ENCODE data around the gene TPH1. TPM values are rescaled to one million over a fixed set of nuclear protein-coding genes. Genes with fewer than 3 reads are reported as not detected.

The TPH1 gene
- total RNA-seq, 1 experiment from 2014 or later, result 0.07 TPM

GRCh38 chr11:18019650-18020049, 26.4 kb downstream of the TPH1 start:
- H3K9me3 Mint-ChIP-seq, result no peaks in the 10 kb centered on the region
- H3K27me3 Mint-ChIP-seq (ENCODE audit: low read depth), result peaks cover 14% of the 10 kb centered on the region
- peaks cover 5% of the 10 kb centered on the region for H3K4me1 Mint-ChIP-seq
- ChIA-PET CTCF (no interaction called here), POLR2A (no interaction called here)
- no peak overlapping the region for H3K27ac Mint-ChIP-seq
- TF ChIP-seq SMAD4 (CRISPR knock-in tag; IDR thresholded peaks at IDR 0.05), result no peak
- no peak for TF ChIP-seq NR2C2 (CRISPR knock-in tag; IDR thresholded peaks at IDR 0.05)
- TF ChIP-seq ZNF416 (CRISPR knock-in tag; IDR thresholded peaks at IDR 0.05), result no peak
- TF ChIP-seq NFYB (CRISPR knock-in tag; conservative IDR thresholded peaks at IDR 0.05; ENCODE audit: low read depth), result no peak
- TF ChIP-seq, protein P1, sequence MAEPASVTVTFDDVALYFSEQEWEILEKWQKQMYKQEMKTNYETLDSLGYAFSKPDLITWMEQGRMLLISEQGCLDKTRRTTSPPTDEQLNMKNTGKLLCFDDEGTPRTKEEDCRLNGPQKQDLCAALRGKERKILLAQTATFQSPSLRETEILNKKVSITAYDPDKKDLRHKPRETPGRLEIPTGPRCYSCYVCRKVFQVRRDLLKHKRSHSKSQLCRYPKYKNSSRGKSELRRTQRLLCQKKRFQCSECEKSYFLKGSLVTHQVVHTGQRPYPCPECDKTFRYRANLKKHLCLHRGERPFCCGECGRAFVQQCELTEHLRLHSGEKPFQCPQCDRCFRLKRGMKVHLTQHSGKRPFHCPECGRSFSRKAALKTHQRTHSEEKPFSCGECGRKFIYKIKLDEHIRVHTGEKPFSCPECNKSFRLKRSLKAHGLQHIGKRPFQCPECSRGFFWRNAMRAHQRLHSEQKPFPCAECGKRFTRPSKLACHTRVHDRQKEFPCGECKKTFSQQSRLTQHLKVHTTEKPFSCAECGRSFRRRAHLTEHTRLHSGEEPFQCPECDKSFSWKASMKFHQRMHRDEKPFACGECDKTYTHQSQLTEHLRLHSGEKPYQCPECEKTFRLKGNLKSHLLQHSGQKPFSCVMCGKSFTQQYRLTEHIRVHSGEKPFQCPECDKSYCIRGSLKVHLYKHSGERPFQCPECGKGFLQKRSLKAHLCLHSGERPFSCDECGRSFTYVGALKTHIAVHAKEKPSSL (CRISPR knock-in tag; conservative IDR thresholded peaks at IDR 0.05), result no peak
- no peak for TF ChIP-seq RORB (CRISPR knock-in tag; IDR thresholded peaks at IDR 0.05)
- TF ChIP-seq AR (CRISPR knock-in tag; IDR thresholded peaks at IDR 0.05), result no peak
- TF ChIP-seq, protein P2, sequence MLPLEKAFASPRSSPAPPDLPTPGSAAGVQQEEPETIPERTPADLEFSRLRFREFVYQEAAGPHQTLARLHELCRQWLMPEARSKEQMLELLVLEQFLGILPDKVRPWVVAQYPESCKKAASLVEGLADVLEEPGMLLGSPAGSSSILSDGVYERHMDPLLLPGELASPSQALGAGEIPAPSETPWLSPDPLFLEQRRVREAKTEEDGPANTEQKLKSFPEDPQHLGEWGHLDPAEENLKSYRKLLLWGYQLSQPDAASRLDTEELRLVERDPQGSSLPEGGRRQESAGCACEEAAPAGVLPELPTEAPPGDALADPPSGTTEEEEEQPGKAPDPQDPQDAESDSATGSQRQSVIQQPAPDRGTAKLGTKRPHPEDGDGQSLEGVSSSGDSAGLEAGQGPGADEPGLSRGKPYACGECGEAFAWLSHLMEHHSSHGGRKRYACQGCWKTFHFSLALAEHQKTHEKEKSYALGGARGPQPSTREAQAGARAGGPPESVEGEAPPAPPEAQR (CRISPR knock-in tag; IDR thresholded peaks at IDR 0.05), result no peak
- TF ChIP-seq, protein P3, sequence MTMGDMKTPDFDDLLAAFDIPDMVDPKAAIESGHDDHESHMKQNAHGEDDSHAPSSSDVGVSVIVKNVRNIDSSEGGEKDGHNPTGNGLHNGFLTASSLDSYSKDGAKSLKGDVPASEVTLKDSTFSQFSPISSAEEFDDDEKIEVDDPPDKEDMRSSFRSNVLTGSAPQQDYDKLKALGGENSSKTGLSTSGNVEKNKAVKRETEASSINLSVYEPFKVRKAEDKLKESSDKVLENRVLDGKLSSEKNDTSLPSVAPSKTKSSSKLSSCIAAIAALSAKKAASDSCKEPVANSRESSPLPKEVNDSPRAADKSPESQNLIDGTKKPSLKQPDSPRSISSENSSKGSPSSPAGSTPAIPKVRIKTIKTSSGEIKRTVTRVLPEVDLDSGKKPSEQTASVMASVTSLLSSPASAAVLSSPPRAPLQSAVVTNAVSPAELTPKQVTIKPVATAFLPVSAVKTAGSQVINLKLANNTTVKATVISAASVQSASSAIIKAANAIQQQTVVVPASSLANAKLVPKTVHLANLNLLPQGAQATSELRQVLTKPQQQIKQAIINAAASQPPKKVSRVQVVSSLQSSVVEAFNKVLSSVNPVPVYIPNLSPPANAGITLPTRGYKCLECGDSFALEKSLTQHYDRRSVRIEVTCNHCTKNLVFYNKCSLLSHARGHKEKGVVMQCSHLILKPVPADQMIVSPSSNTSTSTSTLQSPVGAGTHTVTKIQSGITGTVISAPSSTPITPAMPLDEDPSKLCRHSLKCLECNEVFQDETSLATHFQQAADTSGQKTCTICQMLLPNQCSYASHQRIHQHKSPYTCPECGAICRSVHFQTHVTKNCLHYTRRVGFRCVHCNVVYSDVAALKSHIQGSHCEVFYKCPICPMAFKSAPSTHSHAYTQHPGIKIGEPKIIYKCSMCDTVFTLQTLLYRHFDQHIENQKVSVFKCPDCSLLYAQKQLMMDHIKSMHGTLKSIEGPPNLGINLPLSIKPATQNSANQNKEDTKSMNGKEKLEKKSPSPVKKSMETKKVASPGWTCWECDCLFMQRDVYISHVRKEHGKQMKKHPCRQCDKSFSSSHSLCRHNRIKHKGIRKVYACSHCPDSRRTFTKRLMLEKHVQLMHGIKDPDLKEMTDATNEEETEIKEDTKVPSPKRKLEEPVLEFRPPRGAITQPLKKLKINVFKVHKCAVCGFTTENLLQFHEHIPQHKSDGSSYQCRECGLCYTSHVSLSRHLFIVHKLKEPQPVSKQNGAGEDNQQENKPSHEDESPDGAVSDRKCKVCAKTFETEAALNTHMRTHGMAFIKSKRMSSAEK (CRISPR knock-in tag; IDR thresholded peaks at IDR 0.05; ENCODE audit: borderline replicate concordance), result no peak
- TF ChIP-seq GTF2I (CRISPR knock-in tag; conservative IDR thresholded peaks at IDR 0.05), result no peak
- no peak for TF ChIP-seq ZNF671 (CRISPR knock-in tag; IDR thresholded peaks at IDR 0.05)
- no peak for TF ChIP-seq ZNF396 (CRISPR knock-in tag; IDR thresholded peaks at IDR 0.05; ENCODE audit: borderline replicate concordance)
- TF ChIP-seq EMX1 (CRISPR knock-in tag; IDR thresholded peaks at IDR 0.05), result no peak
- TF ChIP-seq NR1H2 (CRISPR knock-in tag; IDR thresholded peaks at IDR 0.05), result no peak
- no peak overlapping the region for H3K4me3 Mint-ChIP-seq
- DNase-seq (ENCODE audit: low spot score) (no peak), ATAC-seq (no peak)
- H3K36me3 Mint-ChIP-seq, result no peaks in the 10 kb centered on the region

DNA sequence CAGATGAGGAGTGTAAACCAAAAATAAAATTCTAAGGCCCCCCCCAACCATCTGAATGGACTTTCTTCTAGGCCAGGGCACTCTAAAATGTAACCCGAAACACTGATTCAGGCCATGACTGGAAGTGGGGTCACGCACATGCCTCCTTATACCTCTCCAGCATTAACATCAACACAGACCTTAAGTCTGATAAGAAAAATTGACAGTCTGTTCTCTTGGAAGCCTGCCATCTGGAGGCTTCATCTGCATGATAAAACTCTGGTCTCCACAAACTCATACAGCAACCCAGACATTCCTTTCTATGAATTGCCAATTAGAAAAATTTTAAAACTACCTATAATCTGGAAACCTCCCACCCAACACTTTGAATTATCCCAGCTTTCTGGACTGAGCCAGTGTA, 29.3 kb downstream of the TPH1 start:
- Mint-ChIP-seq H3K9me3 (no peaks in the 10 kb centered on the region), H3K27me3 (ENCODE audit: low read depth) (peaks cover 27% of the 10 kb centered on the region), H3K4me1 (peaks cover 17% of the 10 kb centered on the region), H3K27ac (no peak overlapping the region), H3K36me3 (no peaks in the 10 kb centered on the region), H3K4me3 (no peak overlapping the region)
- POLR2A ChIA-PET, result no interaction called here
- no peak for DNase-seq (ENCODE audit: low spot score)
- CTCF ChIA-PET, result no interaction called here
- no peak for ATAC-seq
- TF ChIP-seq NFATC4 (CRISPR knock-in tag; IDR thresholded peaks at IDR 0.05) (no peak), TCF7 (CRISPR knock-in tag; IDR thresholded peaks at IDR 0.05; ENCODE audit: low read depth) (no peak), HMGA2 (CRISPR knock-in tag; IDR thresholded peaks at IDR 0.05) (no peak)
- TF ChIP-seq, protein P4, sequence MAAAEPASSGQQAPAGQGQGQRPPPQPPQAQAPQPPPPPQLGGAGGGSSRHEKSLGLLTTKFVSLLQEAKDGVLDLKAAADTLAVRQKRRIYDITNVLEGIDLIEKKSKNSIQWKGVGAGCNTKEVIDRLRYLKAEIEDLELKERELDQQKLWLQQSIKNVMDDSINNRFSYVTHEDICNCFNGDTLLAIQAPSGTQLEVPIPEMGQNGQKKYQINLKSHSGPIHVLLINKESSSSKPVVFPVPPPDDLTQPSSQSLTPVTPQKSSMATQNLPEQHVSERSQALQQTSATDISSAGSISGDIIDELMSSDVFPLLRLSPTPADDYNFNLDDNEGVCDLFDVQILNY (CRISPR knock-in tag; IDR thresholded peaks at IDR 0.05), result no peak
- TF ChIP-seq, protein P5, sequence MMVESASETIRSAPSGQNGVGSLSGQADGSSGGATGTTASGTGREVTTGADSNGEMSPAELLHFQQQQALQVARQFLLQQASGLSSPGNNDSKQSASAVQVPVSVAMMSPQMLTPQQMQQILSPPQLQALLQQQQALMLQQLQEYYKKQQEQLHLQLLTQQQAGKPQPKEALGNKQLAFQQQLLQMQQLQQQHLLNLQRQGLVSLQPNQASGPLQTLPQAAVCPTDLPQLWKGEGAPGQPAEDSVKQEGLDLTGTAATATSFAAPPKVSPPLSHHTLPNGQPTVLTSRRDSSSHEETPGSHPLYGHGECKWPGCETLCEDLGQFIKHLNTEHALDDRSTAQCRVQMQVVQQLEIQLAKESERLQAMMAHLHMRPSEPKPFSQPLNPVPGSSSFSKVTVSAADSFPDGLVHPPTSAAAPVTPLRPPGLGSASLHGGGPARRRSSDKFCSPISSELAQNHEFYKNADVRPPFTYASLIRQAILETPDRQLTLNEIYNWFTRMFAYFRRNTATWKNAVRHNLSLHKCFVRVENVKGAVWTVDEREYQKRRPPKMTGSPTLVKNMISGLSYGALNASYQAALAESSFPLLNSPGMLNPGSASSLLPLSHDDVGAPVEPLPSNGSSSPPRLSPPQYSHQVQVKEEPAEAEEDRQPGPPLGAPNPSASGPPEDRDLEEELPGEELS (CRISPR knock-in tag; IDR thresholded peaks at IDR 0.05), result no peak
